HepG2 (cell line): ENCODE data around the gene ADIPOR1. TPM values are rescaled to one million over a fixed set of nuclear protein-coding genes. Genes with fewer than 3 reads are reported as not detected.

Source experiments
- ATAC-seq: fragments of 200-7000 bp; cut with Tn5 transposase; 3 replicates; pipeline ENCODE4 v1.9.1; 2020; ENCODE audit warnings: mild to moderate bottlenecking, moderate library complexity
- BruUV-seq: library from RNA; stranded (reverse); fragments of 400-500 nt; replicated peaks from 2 replicates; lab custom pipeline; 2021; lab: Mats Ljungman, UMichigan
- CTCF ChIA-PET: fragments of 300-600 bp; formaldehyde crosslinking; extraction: SDS; loops from one replicate; lab custom pipeline; 2021; ENCODE audit warnings: low total read pairs, inconsistent platforms, low intra/inter-chr PET ratio; lab: Yijun Ruan, JAX
- POLR2A ChIA-PET: fragments of 350-600 bp; sonication (Branson Sonifier 250); formaldehyde crosslinking; loops from one replicate; lab custom pipeline; 2020; ENCODE audit warnings: antibody characterized with exemption, inconsistent platforms; lab: Yijun Ruan, JAX
- DNase-seq: peaks from one replicate; pipeline ENCODE4 v3.0.0-alpha.2; 2015; ENCODE audit warnings: low spot score
- FAIRE-seq: peaks from 3 replicates; lab custom pipeline; 2011; peaks lifted over from hg19 to GRCh38; lab: Jason Lieb, UNC
- H2AFZ ChIP-seq: one replicate; pipeline ENCODE4 v1.6.1; 2011; ENCODE audit warnings: low read length, inconsistent platforms
- H3K27ac ChIP-seq: fragments of 300-600 bp; 3 replicates; pipeline ENCODE4 v1.8.0; 2011; ENCODE audit warnings: mixed run types, mild to moderate bottlenecking, mixed read lengths, low read length, inconsistent platforms; ENCODE audit not compliant: insufficient read depth; ENCODE audit errors: extremely low read length
- H3K27me3 ChIP-seq, 2 experiments: fragments of 200-600 bp in 1 of 2; 2 replicates in 1 of 2; 3 replicates in 1 of 2; pipeline versions ENCODE4 v1.6.0 to v1.8.0; 2011; ENCODE audit warnings: low read length in 2 of 2, mild to moderate bottlenecking in 2 of 2, moderate library complexity in 2 of 2, inconsistent platforms in 1 of 2; ENCODE audit not compliant: insufficient read depth in 2 of 2, control insufficient read depth in 1 of 2
- H3K36me3 ChIP-seq, 2 experiments: fragments of 200-600 bp in 1 of 2; replicated peaks in 1 of 2; 2 replicates in 1 of 2; 3 replicates in 1 of 2; pipeline versions ENCODE4 v1.5.1 to v1.8.0; 2011; ENCODE audit warnings: low read length in 2 of 2, inconsistent platforms in 1 of 2; ENCODE audit not compliant: insufficient read depth in 2 of 2, control insufficient read depth in 1 of 2
- H3K4me1 ChIP-seq: 2 replicates; pipeline ENCODE4 v1.5.1; 2012; ENCODE audit warnings: low read length, inconsistent platforms; ENCODE audit not compliant: insufficient read depth
- H3K4me2 ChIP-seq: 2 replicates; pipeline ENCODE4 v1.6.0; 2011; ENCODE audit warnings: low read depth, low read length, inconsistent platforms
- H3K4me3 ChIP-seq, 3 experiments: fragments of 200-600 bp in 1 of 3; sonication (generic), shearing (Covaris generic) in 1 of 3; replicated peaks in 1 of 3; 2 replicates each; pipeline ENCODE4 v1.5.1; 2011 to 2016; ENCODE audit warnings: low read length in 3 of 3, inconsistent platforms in 2 of 3, low read depth in 2 of 3, mild to moderate bottlenecking in 2 of 3, control low read depth in 1 of 3, mixed read lengths in 1 of 3; ENCODE audit not compliant: insufficient read depth in 1 of 3
- H3K79me2 ChIP-seq: one replicate; pipeline ENCODE4 v1.6.1; 2011; ENCODE audit warnings: low read length, inconsistent platforms; ENCODE audit not compliant: insufficient read depth
- H3K9ac ChIP-seq: 2 replicates; pipeline ENCODE4 v1.6.0; 2011; ENCODE audit warnings: mild to moderate bottlenecking, low read depth, low read length, inconsistent platforms; ENCODE audit not compliant: insufficient read depth
- H3K9me3 ChIP-seq: 2 replicates; pipeline ENCODE4 v1.5.1; 2012; ENCODE audit warnings: mild to moderate bottlenecking, low read length
- H4K20me1 ChIP-seq: 2 replicates; pipeline ENCODE4 v1.6.0; 2011; ENCODE audit warnings: inconsistent platforms, mild to moderate bottlenecking, low read length, moderate library complexity; ENCODE audit not compliant: insufficient read depth
- RARA ChIP-seq: IDR thresholded peaks from 2 replicates; pipeline ENCODE4 v1.6.1; 2016; ENCODE audit warnings: missing genetic modification reagents, missing compliant biosample characterization
- ZNF660 ChIP-seq: sonication (generic); formaldehyde crosslinking; IDR thresholded peaks from 2 replicates; pipeline ENCODE4 v1.5.1; 2020; ENCODE audit warnings: mild to moderate bottlenecking, low read depth, missing genetic modification reagents, borderline replicate concordance
- ZNF678 ChIP-seq: sonication (generic); formaldehyde crosslinking; IDR thresholded peaks from 2 replicates; pipeline ENCODE4 v1.4.0; 2020; ENCODE audit warnings: mild to moderate bottlenecking, missing genetic modification reagents
- ZNF768 ChIP-seq: sonication (generic); formaldehyde crosslinking; IDR thresholded peaks from 2 replicates; pipeline ENCODE4 v1.4.0; 2020; ENCODE audit warnings: missing genetic modification reagents
- WGBS: methylation state at CpG from one replicate; pipeline ENCODE4 v1.1.6; 2017; ENCODE audit warnings: low lambda C conversion rate; 5-methylcytosine and 5-hydroxymethylcytosine counted together
- in situ Hi-C: cut with HindIII; loops from 2 replicates; pipeline ENCODE4 v1.10.0; 2017; ENCODE audit warnings: low pct_unique_long_range_greater_than_20kb; ENCODE audit not compliant: extremely low pct_ligation_motif_present
- intact Hi-C: fragments of 100-400 bp; cut with micrococcal nuclease; formaldehyde crosslinking; loops from one replicate; pipeline ENCODE4 v1.10.0; 2022; ENCODE audit not compliant: unreplicated experiment
- polyA plus RNA-seq, 8 experiments: library from polyadenylated mRNA; depleted of rRNA in 3 of 8; stranded (reverse) in 7 of 8; unstranded in 1 of 8; fragments of >200 nt; fragmentation: Illumina TruSeq in 4 of 8; extraction: Trizol in 4 of 8; gene quantifications; 2 replicates each; pipeline versions ENCODE4 v1.2.1 to v1.2.3, GENCODE V29; 2011 to 2016; ENCODE audit warnings: low read depth in 4 of 8, missing spikeins in 1 of 8, mixed read lengths in 1 of 8; ENCODE audit not compliant: insufficient read depth in 1 of 8
- total RNA-seq, 5 experiments: library from RNA; depleted of rRNA; stranded (reverse); fragments of >200 nt; fragmentation: Illumina TruSeq; extraction: Trizol; gene quantifications; 2 replicates each; pipeline ENCODE4 v1.2.3, GENCODE V29; 2016; ENCODE audit warnings: low read depth in 1 of 5
- TF ChIP-seq, protein P1 (sequence below): IDR thresholded peaks from 2 replicates; pipeline ENCODE4 v1.4.0; 2020; ENCODE audit warnings: mild to moderate bottlenecking, missing genetic modification reagents
- TF ChIP-seq, protein P2 (sequence below): sonication (generic); formaldehyde crosslinking; IDR thresholded peaks from 2 replicates; pipeline ENCODE4 v1.8.1; 2023; ENCODE audit warnings: mild to moderate bottlenecking, moderate library complexity, missing genetic modification reagents
- TF ChIP-seq, protein P3 (sequence below): sonication (generic); formaldehyde crosslinking; IDR thresholded peaks from 2 replicates; pipeline ENCODE4 v1.4.0; 2020; ENCODE audit warnings: missing genetic modification reagents
- TF ChIP-seq, protein P4 (sequence below), 2 experiments: sonication (generic) in 1 of 2; formaldehyde crosslinking in 1 of 2; IDR thresholded peaks; 2 replicates each; pipeline versions ENCODE4 v1.5.1 to v1.6.1; 2011 to 2020; ENCODE audit warnings: borderline replicate concordance in 1 of 2, low read depth in 1 of 2, low read length in 1 of 2, mild to moderate bottlenecking in 1 of 2, missing genetic modification reagents in 1 of 2, moderate library complexity in 1 of 2

The ADIPOR1 gene
- total and polyA plus RNA-seq, 2 of the 13 experiments (the other 11 are each of a cell fraction or from before 2014, with no cell fraction given): 60.0 to 141 TPM

DNA sequence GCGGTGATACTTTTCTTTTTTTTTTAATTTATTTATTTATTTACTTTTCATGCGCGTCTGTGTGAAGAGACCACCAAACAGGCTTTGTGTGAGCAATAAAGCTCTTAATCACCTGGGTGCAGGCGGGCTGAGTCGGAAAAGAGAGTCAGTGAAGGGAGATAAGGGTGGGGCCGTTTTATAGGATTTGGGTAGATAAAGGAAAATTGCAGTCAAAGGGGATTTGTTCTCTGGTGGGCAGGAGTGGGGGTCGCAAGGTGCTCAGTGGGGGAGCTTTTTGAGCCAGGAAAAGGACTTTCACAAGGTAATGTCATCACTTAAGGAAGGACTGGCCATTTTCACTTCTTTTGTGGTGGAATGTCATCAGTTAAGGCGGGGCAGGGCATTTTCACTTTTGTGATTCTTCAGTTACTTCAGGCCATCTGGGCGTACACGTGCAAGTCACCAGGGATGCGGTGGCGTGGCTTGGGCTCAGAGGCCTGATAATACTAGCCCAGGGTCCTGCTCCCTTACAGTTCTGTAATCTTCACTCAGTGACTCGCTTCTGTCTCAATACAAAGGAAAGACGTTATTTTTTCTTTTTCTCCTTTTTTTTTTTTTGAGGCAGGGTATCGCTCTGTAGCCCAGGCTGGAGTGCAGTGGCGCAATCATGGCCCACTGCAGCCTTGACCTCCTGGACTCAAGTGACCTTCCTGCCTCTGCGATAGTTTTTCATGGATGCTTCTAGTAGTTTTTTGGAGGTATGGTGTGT is 47.5 kb upstream of the ADIPOR1 start (continued):
- TF ChIP-seq, protein P1, sequence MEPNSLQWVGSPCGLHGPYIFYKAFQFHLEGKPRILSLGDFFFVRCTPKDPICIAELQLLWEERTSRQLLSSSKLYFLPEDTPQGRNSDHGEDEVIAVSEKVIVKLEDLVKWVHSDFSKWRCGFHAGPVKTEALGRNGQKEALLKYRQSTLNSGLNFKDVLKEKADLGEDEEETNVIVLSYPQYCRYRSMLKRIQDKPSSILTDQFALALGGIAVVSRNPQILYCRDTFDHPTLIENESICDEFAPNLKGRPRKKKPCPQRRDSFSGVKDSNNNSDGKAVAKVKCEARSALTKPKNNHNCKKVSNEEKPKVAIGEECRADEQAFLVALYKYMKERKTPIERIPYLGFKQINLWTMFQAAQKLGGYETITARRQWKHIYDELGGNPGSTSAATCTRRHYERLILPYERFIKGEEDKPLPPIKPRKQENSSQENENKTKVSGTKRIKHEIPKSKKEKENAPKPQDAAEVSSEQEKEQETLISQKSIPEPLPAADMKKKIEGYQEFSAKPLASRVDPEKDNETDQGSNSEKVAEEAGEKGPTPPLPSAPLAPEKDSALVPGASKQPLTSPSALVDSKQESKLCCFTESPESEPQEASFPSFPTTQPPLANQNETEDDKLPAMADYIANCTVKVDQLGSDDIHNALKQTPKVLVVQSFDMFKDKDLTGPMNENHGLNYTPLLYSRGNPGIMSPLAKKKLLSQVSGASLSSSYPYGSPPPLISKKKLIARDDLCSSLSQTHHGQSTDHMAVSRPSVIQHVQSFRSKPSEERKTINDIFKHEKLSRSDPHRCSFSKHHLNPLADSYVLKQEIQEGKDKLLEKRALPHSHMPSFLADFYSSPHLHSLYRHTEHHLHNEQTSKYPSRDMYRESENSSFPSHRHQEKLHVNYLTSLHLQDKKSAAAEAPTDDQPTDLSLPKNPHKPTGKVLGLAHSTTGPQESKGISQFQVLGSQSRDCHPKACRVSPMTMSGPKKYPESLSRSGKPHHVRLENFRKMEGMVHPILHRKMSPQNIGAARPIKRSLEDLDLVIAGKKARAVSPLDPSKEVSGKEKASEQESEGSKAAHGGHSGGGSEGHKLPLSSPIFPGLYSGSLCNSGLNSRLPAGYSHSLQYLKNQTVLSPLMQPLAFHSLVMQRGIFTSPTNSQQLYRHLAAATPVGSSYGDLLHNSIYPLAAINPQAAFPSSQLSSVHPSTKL (CRISPR knock-in tag): 0 out of 2 replicates have a peak, but pooled peaks have one; percentile 42
- TF ChIP-seq, protein P2, sequence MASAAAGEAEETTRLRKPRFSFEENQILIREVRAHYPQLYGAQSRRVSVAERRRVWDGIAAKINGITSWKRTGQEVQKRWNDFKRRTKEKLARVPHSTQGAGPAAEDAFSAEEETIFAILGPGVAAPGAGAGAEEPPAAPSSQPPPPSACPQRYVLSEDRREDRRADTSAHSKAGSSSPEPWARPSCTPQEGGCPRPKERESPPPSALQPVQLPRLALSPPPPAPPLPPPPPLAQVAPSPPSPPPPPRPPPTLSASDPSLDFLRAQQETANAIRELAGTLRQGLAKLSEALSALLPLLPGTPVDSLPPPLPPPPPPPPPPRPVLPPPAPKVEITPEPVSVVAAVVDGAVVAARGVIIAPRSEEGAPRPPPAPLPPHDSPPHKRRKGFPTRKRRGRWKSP (CRISPR knock-in tag): 0 out of 2 replicates have a peak, but pooled peaks have one; percentile 34
- TF ChIP-seq RARA (CRISPR knock-in tag): peak; percentile 75

DNA sequence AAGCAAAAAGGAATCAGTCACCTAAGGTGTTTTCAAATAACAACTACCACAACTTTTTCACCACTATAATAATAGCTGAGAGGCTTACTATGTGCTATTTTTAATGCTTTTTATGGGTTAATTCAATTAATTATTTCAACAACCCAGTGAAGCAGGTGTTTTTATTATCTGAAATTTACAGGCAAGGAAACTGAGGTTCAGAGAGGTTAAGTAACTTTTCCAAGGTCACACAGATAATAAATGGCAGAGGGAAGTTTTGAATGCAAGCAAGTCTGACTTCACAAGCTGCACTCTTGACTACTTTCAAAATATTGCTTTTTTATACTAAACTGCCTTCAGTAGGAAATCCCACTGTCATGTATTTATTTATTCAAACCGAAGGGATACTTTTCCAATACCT is 44.8 kb upstream of the ADIPOR1 start:
- Histone ChIP-seq H3K27ac (no peak overlapping the region), H3K36me3 (no peaks in the 10 kb centered on the region), H4K20me1 (no peaks in the 10 kb centered on the region), H3K4me3 (no peak overlapping the region), H3K79me2 (peaks cover 6% of the 10 kb centered on the region), H3K27me3 (peaks cover 0 to 3% of the 10 kb centered on the region in 2 experiments; a peak in 2 of 5 replicates), H3K9ac (no peak overlapping the region), H2AFZ (no peak overlapping the region), H3K4me2 (no peak overlapping the region), H3K4me1 (peaks cover 38% of the 10 kb centered on the region), H3K9me3 (no peaks in the 10 kb centered on the region)
- intact Hi-C loops (loop anchor here (10.0 kb wide), 1 partner anchor 658 kb away; the partner anchor contains the start of genes PPP1R12B and UBE2T), in situ Hi-C loops (no loop called here)
- ATAC-seq: no peak
- POLR2A ChIA-PET: no interaction called here
- no peak for FAIRE-seq
- DNase-seq: no peak
- WGBS: 97% methylated on average over 1 of the region's 1 CpG
- TF ChIP-seq ZNF660 (CRISPR knock-in tag) (no peak), ZNF678 (no peak), ZNF768 (CRISPR knock-in tag) (peak; percentile 18; the same call in 1 of the 2 replicates)
- TF ChIP-seq, protein P3, sequence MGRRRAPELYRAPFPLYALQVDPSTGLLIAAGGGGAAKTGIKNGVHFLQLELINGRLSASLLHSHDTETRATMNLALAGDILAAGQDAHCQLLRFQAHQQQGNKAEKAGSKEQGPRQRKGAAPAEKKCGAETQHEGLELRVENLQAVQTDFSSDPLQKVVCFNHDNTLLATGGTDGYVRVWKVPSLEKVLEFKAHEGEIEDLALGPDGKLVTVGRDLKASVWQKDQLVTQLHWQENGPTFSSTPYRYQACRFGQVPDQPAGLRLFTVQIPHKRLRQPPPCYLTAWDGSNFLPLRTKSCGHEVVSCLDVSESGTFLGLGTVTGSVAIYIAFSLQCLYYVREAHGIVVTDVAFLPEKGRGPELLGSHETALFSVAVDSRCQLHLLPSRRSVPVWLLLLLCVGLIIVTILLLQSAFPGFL (CRISPR knock-in tag): no peak
- TF ChIP-seq, protein P4, sequence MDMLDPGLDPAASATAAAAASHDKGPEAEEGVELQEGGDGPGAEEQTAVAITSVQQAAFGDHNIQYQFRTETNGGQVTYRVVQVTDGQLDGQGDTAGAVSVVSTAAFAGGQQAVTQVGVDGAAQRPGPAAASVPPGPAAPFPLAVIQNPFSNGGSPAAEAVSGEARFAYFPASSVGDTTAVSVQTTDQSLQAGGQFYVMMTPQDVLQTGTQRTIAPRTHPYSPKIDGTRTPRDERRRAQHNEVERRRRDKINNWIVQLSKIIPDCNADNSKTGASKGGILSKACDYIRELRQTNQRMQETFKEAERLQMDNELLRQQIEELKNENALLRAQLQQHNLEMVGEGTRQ (IDR thresholded peaks at IDR 0.05; ENCODE audit: low read depth, low read length): no peak
- TF ChIP-seq, protein P4 (CRISPR knock-in tag; IDR thresholded peaks at IDR 0.05; ENCODE audit: borderline replicate concordance): no peak
- CTCF ChIA-PET: no interaction called here
- no TSS peak for BruUV-seq
